Neural cell (in vitro differentiated cells): ENCODE data around the gene TP53TG5. TPM values are rescaled to one million over a fixed set of nuclear protein-coding genes. Genes with fewer than 3 reads are reported as not detected.

ENCODE experiments used
- H2AFZ ChIP-seq: fragments of 200-600, 300-800 bp; sonication (generic), shearing (Covaris generic); 2 replicates; pipeline ENCODE4 v1.6.0; 2014; ENCODE audit warnings: low read depth, mild to moderate bottlenecking, antibody characterized with exemption, low read length, moderate library complexity
- H3F3A ChIP-seq: fragments of 200-600 bp; shearing (Covaris generic); 2 replicates; pipeline ENCODE4 v1.6.1; 2016; ENCODE audit warnings: mild to moderate bottlenecking, moderate library complexity, mixed read lengths, antibody characterized with exemption, low read length; ENCODE audit not compliant: insufficient read depth, poor library complexity, severe bottlenecking
- H3K27ac ChIP-seq: fragments of 200-600, 300-800 bp; sonication (generic), shearing (Covaris generic); 2 replicates; pipeline ENCODE4 v1.5.1; 2014; ENCODE audit warnings: mild to moderate bottlenecking, low read length, moderate library complexity
- H3K27me3 ChIP-seq: fragments of 300-800, 200-600 bp; sonication (generic), shearing (Covaris generic); 2 replicates; pipeline ENCODE4 v1.6.0; 2014; ENCODE audit warnings: mild to moderate bottlenecking, low read depth, low read length, moderate library complexity; ENCODE audit not compliant: insufficient read depth
- H3K36me3 ChIP-seq: fragments of 300-800, 200-600 bp; sonication (generic), shearing (Covaris generic); 2 replicates; pipeline ENCODE4 v1.5.1; 2014; ENCODE audit warnings: mild to moderate bottlenecking, antibody characterized with exemption, low read length, moderate library complexity; ENCODE audit not compliant: insufficient read depth
- H3K4me2 ChIP-seq: fragments of 300-800, 200-600 bp; sonication (generic), shearing (Covaris generic); 2 replicates; pipeline ENCODE4 v1.6.0; 2014; ENCODE audit warnings: mild to moderate bottlenecking, low read length
- H3K4me3 ChIP-seq: fragments of 300-800, 200-600 bp; sonication (generic), shearing (Covaris generic); 2 replicates; pipeline ENCODE4 v1.5.1; 2014; ENCODE audit warnings: mild to moderate bottlenecking, low read length, moderate library complexity
- H3K79me2 ChIP-seq: fragments of 200-600 bp; shearing (Covaris generic); replicated peaks from 2 replicates; pipeline ENCODE4 v1.6.0; 2014; ENCODE audit warnings: mild to moderate bottlenecking, low read length, moderate library complexity; ENCODE audit not compliant: insufficient read depth
- H3K9ac ChIP-seq: fragments of 300-800, 200-600 bp; sonication (generic), shearing (Covaris generic); 2 replicates; pipeline ENCODE4 v1.6.1; 2016; ENCODE audit warnings: mild to moderate bottlenecking, low read length, mixed read lengths
- H3K9me2 ChIP-seq: fragments of 200-600 bp; shearing (Covaris generic); 2 replicates; pipeline ENCODE4 v1.6.1; 2016; ENCODE audit warnings: mild to moderate bottlenecking, low read length, mixed read lengths; ENCODE audit not compliant: insufficient read depth
- H3K9me3 ChIP-seq: fragments of 200-600, 300-800 bp; sonication (generic), shearing (Covaris generic); 2 replicates; pipeline ENCODE4 v1.6.1; 2016; ENCODE audit warnings: mild to moderate bottlenecking, mixed run types, low read length, moderate library complexity, mixed read lengths
- H4K20me1 ChIP-seq: fragments of 200-600 bp; shearing (Covaris generic); 2 replicates; pipeline ENCODE4 v1.6.1; 2016; ENCODE audit warnings: mild to moderate bottlenecking, mixed run types; ENCODE audit not compliant: insufficient read depth
- CTCF ChIP-seq: fragments of 450-650 bp; IDR thresholded peaks from 2 replicates; pipeline ENCODE4 v1.5.1; 2014; ENCODE audit warnings: antibody characterized with exemption, mild to moderate bottlenecking, moderate library complexity; ENCODE audit not compliant: poor library complexity, severe bottlenecking
- EP300 ChIP-seq: fragments of 450-650 bp; conservative IDR thresholded peaks from 2 replicates; pipeline ENCODE4 v1.6.1; 2014; ENCODE audit warnings: antibody characterized with exemption, mild to moderate bottlenecking, moderate library complexity; ENCODE audit not compliant: poor library complexity, severe bottlenecking
- EZH2 ChIP-seq: fragments of 200-600, 300-800 bp; shearing (Covaris generic), sonication (generic); IDR thresholded peaks from 2 replicates; pipeline ENCODE4 v1.6.1; 2014; ENCODE audit warnings: antibody characterized with exemption, low read length, borderline replicate concordance, mild to moderate bottlenecking; ENCODE audit not compliant: insufficient read depth, poor library complexity, severe bottlenecking
- MXI1 ChIP-seq: fragments of 450-650 bp; conservative IDR thresholded peaks from 2 replicates; pipeline ENCODE4 v1.6.1; 2014; ENCODE audit warnings: antibody characterized with exemption, mild to moderate bottlenecking; ENCODE audit not compliant: poor library complexity, severe bottlenecking
- POLR2AphosphoS5 ChIP-seq: IDR thresholded peaks from 2 replicates; pipeline ENCODE4 v1.6.1; 2012
- RAD21 ChIP-seq: fragments of 450-650 bp; conservative IDR thresholded peaks from 2 replicates; pipeline ENCODE4 v1.6.1; 2014; ENCODE audit warnings: antibody characterized with exemption, mild to moderate bottlenecking, moderate library complexity
- REST ChIP-seq: IDR thresholded peaks from 2 replicates; pipeline ENCODE4 v1.6.1; 2012; ENCODE audit warnings: borderline replicate concordance
- SMC3 ChIP-seq: fragments of 450-650 bp; conservative IDR thresholded peaks from 2 replicates; pipeline ENCODE4 v1.6.1; 2014; ENCODE audit warnings: antibody characterized with exemption, mild to moderate bottlenecking, moderate library complexity; ENCODE audit not compliant: poor library complexity
- TAF1 ChIP-seq: IDR thresholded peaks from 2 replicates; pipeline ENCODE4 v1.6.1; 2012; ENCODE audit warnings: low read depth
- polyA plus RNA-seq: library from polyadenylated mRNA; depleted of rRNA; stranded (reverse); fragments of >200 nt; gene quantifications from 2 replicates; pipeline ENCODE4 v1.2.3, GENCODE V29; 2014

The TP53TG5 gene
- polyA plus RNA-seq, 1 donor from 2014 or later, result not detected

- Histone ChIP-seq H4K20me1 (no peaks in the 10 kb centered on the region), H3K36me3 (no peaks in the 10 kb centered on the region), H3F3A (no peaks in the 10 kb centered on the region), H3K9ac (no peak overlapping the region), H2AFZ (no peak overlapping the region), H3K9me2 (no peaks in the 10 kb centered on the region), H3K79me2 (peaks cover 6% of the 10 kb centered on the region), H3K27ac (peak overlapping the region; percentile 29), H3K4me2 (no peak overlapping the region), H3K27me3 (no peaks in the 10 kb centered on the region), H3K9me3 (no peaks in the 10 kb centered on the region), H3K4me3 (peak overlapping the region; percentile 11)
- peak; percentile 46 for TF ChIP-seq EP300
- no peak for TF ChIP-seq EZH2
- TF ChIP-seq RAD21, result peak; percentile 59
- TF ChIP-seq TAF1, result no peak
- no peak for TF ChIP-seq MXI1
- peak; percentile 56 for TF ChIP-seq SMC3
- peak; percentile 21 for TF ChIP-seq POLR2AphosphoS5
- peak; percentile 71 for TF ChIP-seq CTCF
- no peak for TF ChIP-seq REST
Measured at GRCh38 chr20:45392733-45393132, 14.6 kb upstream of the TP53TG5 start.

GRCh38 chr20:45391559-45391958 is 13.4 kb upstream of the TP53TG5 start:
- H3F3A ChIP-seq, result no peaks in the 10 kb centered on the region
- no peak for TF ChIP-seq EZH2
- no peak for TF ChIP-seq RAD21
- no peak for TF ChIP-seq TAF1
- TF ChIP-seq POLR2AphosphoS5, result no peak
- TF ChIP-seq MXI1, result no peak
- no peak for TF ChIP-seq EP300
- TF ChIP-seq SMC3, result no peak
- TF ChIP-seq CTCF, result no peak
- TF ChIP-seq REST, result no peak
- H3K9me2 ChIP-seq, result no peaks in the 10 kb centered on the region
- no peaks in the 10 kb centered on the region for H3K27me3 ChIP-seq
- H4K20me1 ChIP-seq, result no peaks in the 10 kb centered on the region
- H3K79me2 ChIP-seq, result peaks cover 6% of the 10 kb centered on the region
- no peaks in the 10 kb centered on the region for H3K36me3 ChIP-seq
- no peak overlapping the region for H2AFZ ChIP-seq
- H3K4me2 ChIP-seq, result no peak overlapping the region
- H3K9ac ChIP-seq, result no peak overlapping the region
- H3K4me3 ChIP-seq, result no peak overlapping the region
- H3K27ac ChIP-seq, result no peak overlapping the region
- H3K9me3 ChIP-seq, result no peaks in the 10 kb centered on the region
